LNCAP (cell line): ENCODE results near the gene COL13A1.

Experiments used
- TF ChIP-seq, protein P1 (sequence below): fragments of 450-650 bp; IDR thresholded peaks from 2 replicates; pipeline ENCODE4 v1.5.1; 2017; ENCODE audit warnings: mild to moderate bottlenecking

The COL13A1 gene

DNA sequence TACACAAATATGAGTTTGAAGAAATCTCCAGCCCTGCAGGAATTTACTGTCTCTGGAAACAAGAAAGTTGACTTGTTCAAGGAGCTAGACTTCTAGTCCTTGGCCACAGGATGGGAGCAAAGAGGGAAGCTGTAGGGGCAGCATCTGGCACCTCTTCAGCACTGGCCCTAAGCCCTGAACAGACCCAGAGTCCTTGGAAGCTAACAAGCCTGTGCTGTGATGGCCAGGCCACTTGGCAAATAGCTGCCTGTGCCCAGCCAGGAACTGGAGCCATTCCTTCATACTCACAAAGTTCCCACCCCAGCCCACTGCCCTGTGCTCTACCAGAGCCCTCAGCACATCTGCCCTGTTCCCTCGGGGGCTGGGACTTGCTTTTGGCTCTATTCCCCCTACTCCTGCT, 9.4 kb upstream of the COL13A1 start:
- TF ChIP-seq, protein P1, sequence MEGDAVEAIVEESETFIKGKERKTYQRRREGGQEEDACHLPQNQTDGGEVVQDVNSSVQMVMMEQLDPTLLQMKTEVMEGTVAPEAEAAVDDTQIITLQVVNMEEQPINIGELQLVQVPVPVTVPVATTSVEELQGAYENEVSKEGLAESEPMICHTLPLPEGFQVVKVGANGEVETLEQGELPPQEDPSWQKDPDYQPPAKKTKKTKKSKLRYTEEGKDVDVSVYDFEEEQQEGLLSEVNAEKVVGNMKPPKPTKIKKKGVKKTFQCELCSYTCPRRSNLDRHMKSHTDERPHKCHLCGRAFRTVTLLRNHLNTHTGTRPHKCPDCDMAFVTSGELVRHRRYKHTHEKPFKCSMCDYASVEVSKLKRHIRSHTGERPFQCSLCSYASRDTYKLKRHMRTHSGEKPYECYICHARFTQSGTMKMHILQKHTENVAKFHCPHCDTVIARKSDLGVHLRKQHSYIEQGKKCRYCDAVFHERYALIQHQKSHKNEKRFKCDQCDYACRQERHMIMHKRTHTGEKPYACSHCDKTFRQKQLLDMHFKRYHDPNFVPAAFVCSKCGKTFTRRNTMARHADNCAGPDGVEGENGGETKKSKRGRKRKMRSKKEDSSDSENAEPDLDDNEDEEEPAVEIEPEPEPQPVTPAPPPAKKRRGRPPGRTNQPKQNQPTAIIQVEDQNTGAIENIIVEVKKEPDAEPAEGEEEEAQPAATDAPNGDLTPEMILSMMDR: no peak

DNA sequence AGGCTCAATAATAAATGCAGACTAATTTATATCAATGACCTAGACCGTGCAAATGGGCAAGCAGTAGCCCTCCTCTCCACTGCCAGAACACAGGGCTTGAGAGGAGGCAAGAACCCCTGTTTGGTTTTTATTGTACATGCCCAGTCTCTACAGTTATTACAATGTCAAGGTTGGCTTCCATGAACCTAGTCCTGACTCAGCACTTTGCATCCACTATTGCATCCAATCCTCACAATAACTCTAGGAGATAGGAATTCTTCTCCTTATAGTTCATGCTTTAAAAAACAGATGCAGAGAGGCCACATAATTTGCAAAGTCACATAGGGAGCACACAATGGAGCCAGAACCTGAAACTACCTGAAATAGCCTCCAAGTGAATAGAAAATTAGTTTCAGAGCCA, 7.0 kb upstream of the COL13A1 start:
- TF ChIP-seq, protein P1: no peak

DNA sequence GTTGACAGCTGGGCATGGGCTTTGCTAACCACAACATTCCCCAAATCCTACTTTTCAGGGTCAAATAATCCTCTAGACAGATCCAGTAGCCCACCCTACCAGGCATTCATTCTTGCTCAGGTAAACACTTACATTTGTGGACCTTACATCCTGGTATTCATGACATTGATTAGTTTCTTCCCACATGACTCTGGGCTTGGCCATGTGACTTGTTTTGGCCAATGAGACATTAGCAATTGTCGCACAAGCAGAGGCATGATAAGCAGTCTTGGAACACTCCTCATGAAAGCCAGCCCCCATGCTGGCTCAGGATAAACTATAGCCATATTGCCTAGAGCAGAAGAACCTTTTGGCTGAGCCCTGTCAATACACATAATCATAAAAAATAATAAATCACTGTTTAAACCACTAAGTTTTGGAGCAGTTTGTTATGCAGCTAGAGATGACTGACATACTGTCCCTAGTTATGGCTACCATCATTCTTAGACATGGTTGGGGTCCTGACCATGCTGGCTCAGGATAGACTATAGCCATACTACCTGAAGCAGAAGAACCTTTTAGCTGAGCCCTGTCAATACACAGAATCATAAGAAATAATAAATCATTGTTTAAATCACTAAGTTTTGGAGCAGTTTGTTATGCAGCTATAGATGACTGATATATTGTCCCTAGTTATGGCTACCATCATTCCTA, 6.3 kb upstream of the COL13A1 start:
- TF ChIP-seq, protein P1: no peak

DNA sequence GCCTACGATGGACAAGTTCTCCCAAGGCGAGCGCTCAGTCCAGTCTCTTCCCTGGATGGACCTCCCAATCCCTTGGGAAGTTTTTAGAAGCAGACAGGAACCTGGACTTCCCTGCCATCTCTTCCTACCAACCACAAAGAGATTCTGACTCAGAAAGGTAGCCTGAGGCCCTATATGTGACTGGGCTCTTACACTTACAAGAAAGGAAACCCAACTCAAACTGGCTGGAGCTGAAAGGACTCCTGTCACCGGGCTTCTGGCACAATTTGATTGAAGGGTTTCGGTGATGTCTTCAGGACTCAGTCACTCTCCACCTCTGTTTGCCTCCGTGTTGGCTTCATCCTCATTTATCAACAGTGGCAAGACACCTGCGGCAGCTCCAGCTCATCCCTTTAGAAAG, 3.7 kb upstream of the COL13A1 start:
- TF ChIP-seq, protein P1: no peak

DNA sequence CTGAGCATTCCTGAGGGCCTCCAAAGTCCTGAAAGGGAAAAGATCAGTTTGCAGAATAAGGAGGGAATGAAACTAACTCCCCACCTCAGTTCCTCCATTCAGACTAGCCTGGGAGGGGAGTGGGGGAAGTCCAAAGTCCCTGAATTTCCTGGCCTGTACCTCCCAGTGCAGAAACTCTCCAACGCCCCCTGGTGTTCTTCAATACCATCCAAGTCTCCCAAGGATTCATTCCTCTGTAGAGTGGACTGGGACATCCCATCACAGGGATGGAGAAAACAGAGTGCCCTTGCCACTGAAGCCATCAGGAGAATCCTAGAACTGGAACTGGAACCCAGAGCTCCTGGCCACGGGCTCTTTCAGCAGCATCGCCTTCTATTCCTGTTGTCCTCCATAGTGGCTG, 1.6 kb upstream of the COL13A1 start:
- TF ChIP-seq, protein P1: peak; percentile 72

DNA sequence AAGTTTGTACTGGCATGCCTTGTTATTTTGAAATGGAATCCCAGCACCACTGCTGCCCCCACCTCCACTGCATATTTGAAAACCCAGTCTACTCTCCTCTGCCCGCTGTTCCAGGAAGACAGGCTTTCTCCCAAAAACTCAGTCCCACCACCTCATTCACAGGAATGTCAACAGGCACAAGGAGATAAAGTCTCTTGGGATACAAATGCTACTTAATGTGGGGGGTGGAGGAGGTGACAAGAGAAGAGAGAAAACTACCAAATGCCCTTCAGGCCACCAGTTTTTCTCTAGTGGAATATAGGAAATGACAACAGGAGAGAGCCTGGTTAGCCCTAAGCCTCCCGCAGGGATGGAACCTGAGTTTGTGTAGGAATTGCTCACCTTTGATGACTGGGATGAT, 1.0 kb upstream of the COL13A1 start:
- TF ChIP-seq, protein P1: no peak

DNA sequence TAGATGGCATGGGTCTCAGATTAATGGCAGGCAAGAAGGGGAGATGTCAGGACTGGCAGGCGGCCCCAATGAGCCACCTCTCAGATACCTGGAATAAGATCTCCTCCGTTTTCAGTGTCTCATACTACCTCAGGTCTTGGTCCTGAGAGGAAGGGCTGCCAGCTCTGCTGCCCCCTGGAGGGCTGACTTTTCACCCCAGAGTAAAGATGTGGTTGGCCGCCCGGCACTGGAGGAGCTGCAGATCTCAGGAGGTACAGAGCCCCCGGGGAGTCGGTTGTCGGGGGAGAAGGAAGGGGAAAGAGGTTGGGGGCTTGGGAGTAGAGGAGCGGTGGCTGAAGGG, 642 bp upstream of the COL13A1 start:
- TF ChIP-seq, protein P1: peak; percentile 65
